Measurements from ENCODE around the gene DDX51.
"Not testable (repeated sequence)": the region's sequence is repeated elsewhere in the genome, so short reads cannot be mapped to it uniquely, and the experiment has no call there.

DDX51 gene

DNA sequence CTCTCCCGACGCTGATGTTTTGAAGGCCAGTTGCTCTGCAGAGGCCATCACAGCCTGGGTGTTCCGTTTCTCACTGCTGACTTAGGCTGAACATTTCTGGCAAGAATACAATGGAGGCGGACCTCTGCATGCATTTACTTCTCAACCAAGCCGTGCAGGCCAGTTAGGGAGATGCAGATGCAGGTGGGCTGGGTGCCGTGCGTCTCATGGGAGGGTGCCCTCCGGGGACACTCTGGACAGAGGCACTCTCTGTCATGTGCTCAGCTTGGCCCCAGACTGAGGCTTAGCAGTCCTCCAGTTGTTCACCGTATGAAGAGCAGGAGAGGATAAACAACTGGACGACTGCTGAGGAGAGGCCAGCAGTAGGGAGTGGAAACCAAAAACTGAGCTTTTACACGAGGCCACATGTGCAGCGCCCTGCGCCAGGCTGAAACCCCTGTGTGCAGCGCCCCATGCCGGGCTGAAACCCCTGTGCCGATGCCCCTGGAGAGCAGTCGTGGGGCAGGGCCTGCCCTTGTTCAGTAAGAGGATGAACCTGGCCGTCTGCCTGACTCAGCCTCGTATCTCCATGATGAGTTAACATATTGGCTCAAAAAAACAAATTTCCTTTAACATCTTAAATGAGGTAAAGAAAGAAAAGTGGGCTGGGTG, 32.3 kb downstream of the DDX51 start:
- no peak for DNase-seq

DNA sequence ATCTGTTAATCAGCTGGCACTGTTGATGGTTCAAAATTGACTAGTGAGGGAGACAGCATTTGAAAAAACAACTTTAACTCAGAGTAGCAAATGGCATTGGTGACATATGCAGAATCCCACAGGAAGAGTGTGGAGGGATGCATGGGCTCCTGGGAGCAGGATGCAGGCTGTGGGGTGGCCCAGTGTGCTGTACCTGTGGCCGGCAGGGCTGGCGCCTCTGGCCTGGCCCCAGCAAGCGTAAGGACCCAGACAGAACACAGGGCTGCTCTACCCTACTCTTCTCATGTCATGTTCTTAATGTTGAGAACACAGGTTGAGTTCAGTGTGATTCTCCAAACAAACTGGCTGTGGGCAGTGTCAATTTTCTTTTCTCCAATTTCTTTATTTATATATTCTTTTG, 33.4 kb downstream of the DDX51 start:
- DNase-seq: no peak

GRCh38 chr12:132109741-132110140, 34.4 kb downstream of the DDX51 start:
- DNase-seq: no peak

DNA sequence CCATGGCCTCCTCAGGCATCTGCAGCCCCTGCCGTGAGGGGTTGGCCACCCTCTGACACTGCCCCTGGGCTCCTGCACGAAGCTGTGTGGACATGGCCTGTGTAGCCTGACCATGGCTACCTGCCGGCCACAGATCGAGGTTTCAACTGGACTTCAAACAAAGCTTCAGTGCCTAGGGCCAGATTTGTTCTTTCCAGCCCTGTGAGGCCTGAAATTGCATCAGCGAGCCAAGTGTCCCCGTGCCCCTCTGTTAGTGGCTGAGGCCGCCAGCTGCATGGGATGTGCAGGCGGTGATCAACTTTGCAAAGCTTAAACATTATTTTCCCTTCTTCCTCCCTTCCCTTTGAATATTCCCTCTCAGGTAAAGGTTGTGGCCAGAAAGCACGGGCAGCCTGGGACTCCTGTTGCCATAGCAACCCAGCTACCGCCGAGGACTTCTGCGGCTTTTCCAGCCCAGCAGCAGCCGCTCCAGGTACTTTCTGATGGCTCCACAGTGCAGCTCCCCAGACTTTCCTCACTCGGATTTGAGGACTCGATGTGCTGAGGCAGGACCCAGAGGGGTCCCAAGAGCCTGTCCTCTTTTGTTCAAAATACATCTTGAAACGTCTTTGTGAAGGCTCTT, 35.8 kb downstream of the DDX51 start:
- DNase-seq: no peak

GRCh38 chr12:132106921-132107320, 37.2 kb downstream of the DDX51 start:
- DNase-seq: no peak

DNA sequence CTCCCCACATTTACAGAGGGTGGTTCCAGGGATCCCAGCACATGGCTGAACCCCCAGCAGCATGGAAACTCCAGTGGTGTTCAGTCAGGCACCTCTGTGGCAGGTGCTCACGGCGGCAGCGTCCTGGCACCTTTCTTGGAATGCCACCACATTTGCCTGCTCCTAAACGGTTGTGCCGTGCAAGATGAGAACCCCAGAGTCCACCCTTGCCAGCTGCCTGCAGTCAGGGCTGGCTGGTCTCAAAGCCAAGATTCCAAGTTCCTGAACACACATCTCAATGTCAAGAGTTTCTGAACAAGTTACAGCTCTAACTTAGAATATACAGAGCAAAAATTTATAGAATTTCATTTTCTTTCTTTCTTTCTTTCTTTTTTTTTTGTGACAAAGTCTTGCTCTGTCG, 38.7 kb downstream of the DDX51 start:
- no peak for DNase-seq

DNA sequence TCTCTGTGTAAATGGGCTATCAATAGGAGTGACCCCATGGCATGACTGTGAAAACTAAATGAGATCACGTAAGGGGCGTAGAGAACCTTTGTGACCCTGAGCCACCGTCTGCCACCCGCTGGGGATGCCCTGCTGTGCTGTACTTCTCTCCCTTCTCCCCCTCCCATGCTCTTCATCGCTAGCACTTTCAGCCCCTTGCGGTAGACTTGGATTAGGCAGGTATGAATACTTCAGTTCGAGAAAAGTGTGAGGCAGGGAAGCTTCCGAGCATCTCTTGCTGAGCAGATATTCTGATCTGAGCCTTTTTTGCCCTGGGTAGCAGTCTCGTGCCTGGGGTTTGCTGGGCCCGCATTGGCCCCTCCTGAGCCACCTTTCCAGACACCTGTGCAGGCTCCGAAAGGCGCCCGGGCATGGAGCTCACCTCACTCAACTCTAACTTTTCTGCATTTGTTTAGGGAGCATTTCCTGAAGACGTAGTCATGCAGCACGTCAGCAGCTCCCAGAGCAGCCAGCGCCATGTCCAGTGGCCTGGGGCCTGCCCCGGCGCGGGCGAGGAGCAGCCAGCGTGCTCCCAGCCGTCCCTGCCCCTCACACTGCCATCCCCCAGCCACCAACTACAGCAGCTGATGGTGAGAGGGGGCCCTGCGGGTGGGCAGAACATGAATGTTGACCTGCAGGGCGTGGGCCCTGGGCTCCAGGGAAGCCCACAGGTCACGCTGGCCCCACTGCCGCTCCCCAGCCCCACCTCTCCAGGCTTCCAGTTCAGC, 40.4 kb downstream of the DDX51 start:
- DNase-seq: no peak

GRCh38 chr12:132103072-132103471, 41.0 kb downstream of the DDX51 start:
- DNase-seq: not testable (repeated sequence)

DNA sequence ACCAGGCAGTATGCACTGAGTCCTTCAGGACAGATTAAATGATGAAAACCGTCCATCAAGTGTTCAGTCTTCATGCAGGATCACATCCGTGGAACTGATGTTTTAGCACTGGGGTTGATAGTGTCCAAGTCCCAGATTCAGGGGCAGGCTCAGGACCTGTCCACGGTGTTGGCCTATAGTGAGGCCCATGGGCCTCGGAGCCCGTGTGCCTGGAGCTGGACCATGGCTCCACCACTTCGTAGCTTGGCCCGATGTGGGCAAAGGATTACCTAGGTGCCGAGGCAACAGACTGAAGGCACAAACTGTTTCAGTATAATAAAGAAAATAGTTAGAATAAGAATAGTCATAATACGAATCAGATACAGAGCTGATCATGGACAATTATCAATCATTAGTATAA, 41.8 kb downstream of the DDX51 start:
- no peak for DNase-seq

DNA sequence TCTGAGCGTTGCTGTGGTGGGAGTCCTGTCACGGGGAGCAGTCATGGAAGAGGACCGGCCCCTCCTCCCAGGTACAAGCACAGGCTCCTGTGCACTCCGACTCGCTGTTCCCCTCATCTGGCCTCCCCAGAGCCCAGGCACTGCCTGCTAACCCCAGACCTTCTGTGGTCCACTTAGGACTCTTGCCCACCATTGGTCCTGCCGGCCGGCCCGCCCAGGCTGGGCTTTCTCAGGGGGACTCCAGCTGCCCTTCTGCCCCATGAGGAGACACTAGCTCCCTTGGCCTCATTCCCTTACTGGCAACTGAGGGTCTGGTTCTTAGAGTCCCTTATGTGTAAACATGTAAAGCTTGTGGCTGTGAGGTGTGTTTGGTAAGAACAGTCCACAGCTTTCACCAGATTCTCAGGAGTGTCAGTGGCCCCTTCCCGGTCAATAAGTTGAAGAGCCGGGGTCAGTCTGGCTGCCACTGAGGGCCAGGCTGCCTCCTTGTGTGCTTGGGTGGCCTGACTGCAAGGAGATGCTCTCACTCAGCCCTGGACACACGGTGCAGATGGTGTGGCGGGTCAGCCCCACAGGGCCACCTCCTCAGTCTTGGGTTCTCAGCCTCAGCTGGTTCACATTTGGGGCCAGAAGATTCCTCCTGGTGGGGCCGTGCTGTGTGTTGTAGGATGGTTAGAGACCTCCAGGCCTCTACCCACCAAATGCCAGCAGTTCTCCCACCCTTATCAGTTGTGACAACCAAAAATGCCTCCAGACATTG, 43.6 kb downstream of the DDX51 start:
- no peak for DNase-seq

- no peak for DNase-seq
Observed at GRCh38 chr12:132099739-132100138, 44.4 kb downstream of the DDX51 start.

- DNase-seq: no peak
Observed at GRCh38 chr12:132095520-132096409, 48.4 kb downstream of the DDX51 start.

DNA sequence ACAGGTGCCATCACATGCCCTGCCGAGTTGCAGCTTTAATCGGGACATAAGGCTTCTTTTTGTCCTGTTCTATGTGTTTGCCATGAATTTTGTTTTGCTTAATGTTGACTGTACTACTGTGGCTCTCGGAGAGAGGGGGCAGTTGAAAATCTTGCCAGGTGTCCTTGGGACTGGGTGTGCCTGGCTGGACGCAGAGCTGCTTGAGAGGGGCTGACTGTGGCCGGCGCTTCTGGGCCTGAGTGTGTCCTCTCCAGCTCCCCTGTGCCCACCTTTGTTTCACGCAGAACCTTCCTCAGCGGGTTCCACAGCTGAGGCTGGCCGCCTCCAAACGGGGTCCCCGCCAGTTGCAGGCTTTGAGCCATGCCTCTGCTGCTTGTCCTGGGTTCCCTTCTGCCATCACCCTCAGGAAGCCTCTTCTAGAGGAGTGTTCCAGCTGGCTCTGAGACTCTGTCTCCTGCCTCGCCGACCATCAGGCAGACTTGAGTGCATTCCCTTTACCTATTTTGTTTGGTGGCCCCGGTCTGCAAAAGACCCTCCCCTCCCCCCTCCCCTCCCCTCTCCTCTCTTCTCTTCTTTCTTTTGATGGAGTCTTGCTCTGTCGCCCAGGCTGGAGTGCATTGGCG, 49.7 kb downstream of the DDX51 start:
- no peak for DNase-seq

- DNase-seq: no peak
Observed at GRCh38 chr12:132089407-132089910, 54.7 kb downstream of the DDX51 start.

Data from NCI-H524 treated with DMSO at 0.1 percent for 48 hours (cell line).